ENCODE data around the gene RFTN2. TPM values are rescaled to one million over a fixed set of nuclear protein-coding genes. Genes with fewer than 3 reads are reported as not detected.

RFTN2 gene
- total RNA-seq, 2 experiments from 2014 or later, result not detected

DNA sequence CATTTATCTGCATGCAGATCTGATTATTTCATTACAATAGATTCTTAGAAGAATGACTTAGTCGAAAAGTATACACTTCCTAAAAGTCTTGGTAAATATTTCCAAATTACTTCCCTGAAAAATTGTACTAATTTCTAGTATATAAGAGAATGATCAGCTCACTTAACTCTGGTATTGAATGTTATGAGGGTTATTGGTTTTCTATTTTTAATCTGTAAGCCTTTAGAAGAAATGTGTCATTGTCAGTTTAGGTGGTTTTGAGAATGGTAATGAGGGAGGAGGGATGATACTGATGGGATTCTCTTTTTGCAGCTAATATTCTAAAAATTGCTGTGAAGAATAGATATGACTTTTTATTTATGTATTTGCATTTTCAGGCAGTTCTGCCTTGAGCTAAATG, 135.7 kb downstream of the RFTN2 start:
- H3K36me3 Mint-ChIP-seq (ENCODE audit: low read depth), result peaks cover 46% of the 10 kb centered on the region
- H3K4me3 Mint-ChIP-seq, result no peak overlapping the region
- peak overlapping the region; percentile 56 for H3K27ac Mint-ChIP-seq
- DNase-seq, result no peak
- ATAC-seq, result no peak
- no peaks in the 10 kb centered on the region for H3K9me3 Mint-ChIP-seq
- ChIA-PET POLR2A (interaction anchor here (1.2 kb wide), 1 partner anchor 14 kb away, joined by 3 read pairs; no protein-coding TSS in a partner anchor), CTCF (interaction anchor here (0.6 kb wide), 1 partner anchor 1108 kb away, joined by 3 read pairs; no protein-coding TSS in a partner anchor)
- intact Hi-C loops (cut with micrococcal nuclease), result no loop called here
- H3K4me1 Mint-ChIP-seq (ENCODE audit: low read depth), result peaks cover 19% of the 10 kb centered on the region
- TF ChIP-seq, protein P1, sequence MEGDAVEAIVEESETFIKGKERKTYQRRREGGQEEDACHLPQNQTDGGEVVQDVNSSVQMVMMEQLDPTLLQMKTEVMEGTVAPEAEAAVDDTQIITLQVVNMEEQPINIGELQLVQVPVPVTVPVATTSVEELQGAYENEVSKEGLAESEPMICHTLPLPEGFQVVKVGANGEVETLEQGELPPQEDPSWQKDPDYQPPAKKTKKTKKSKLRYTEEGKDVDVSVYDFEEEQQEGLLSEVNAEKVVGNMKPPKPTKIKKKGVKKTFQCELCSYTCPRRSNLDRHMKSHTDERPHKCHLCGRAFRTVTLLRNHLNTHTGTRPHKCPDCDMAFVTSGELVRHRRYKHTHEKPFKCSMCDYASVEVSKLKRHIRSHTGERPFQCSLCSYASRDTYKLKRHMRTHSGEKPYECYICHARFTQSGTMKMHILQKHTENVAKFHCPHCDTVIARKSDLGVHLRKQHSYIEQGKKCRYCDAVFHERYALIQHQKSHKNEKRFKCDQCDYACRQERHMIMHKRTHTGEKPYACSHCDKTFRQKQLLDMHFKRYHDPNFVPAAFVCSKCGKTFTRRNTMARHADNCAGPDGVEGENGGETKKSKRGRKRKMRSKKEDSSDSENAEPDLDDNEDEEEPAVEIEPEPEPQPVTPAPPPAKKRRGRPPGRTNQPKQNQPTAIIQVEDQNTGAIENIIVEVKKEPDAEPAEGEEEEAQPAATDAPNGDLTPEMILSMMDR (IDR thresholded peaks at IDR 0.05), result no peak
- H3K27me3 Mint-ChIP-seq, result no peaks in the 10 kb centered on the region

DNA sequence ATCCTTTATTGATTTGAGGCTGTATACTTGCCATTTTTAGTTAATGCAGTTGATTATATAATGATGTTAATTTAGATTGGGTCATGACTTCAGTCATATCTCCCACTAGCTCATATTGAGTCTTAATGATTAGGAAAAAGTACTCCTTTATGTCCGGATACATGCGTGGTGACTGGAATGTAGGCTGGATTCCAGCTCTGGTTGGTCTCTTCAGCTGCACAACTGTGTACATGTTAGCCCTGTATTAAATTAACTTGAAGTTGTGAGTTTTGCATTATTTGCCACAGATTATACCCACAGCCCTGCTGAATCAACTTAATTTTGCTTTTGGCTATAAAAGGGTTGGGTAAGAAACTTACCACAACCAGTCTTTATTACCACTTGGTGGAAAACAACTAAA, 137.0 kb downstream of the RFTN2 start:
- Mint-ChIP-seq H3K4me1 (ENCODE audit: low read depth) (peaks cover 29% of the 10 kb centered on the region), H3K27ac (peak overlapping the region; percentile 20), H3K9me3 (no peaks in the 10 kb centered on the region), H3K36me3 (ENCODE audit: low read depth) (peaks cover 48% of the 10 kb centered on the region), H3K4me3 (no peak overlapping the region), H3K27me3 (no peaks in the 10 kb centered on the region)
- ChIA-PET POLR2A (no interaction called here), CTCF (no interaction called here)
- DNase-seq (no peak), ATAC-seq (no peak)
- intact Hi-C loops (cut with micrococcal nuclease), result no loop called here
- TF ChIP-seq, protein P1 (IDR thresholded peaks at IDR 0.05), result no peak

Other genes starting within 250 kb of the RFTN2 start
- gene SF3B1, start 240.6 kb downstream of the RFTN2 start, total RNA-seq, result 100 to 1,000 TPM; 235 to 253 TPM
- 10 to 100 TPM; 14.0 to 14.6 TPM for gene COQ10B, start 222.0 kb downstream of the RFTN2 start, total RNA-seq
- gene HSPD1, start 175.7 kb downstream of the RFTN2 start, total RNA-seq, result 1,000 to 10,000 TPM; 1,034 to 1,051 TPM
- gene HSPE1, start 175.2 kb downstream of the RFTN2 start, total RNA-seq, result 100 to 1,000 TPM; 345 to 356 TPM
- 10 to 100 TPM; 15.1 to 15.9 TPM for gene MOB4, start 159.5 kb downstream of the RFTN2 start, total RNA-seq
- 10 to 100 TPM; 15.3 to 16.7 TPM for gene MARS2, start 29.8 kb upstream of the RFTN2 start, total RNA-seq
- gene BOLL, start 109.7 kb upstream of the RFTN2 start, total RNA-seq, result not detected
- gene PLCL1, start 129.0 kb upstream of the RFTN2 start, total RNA-seq, result under 1 TPM; 0.68 to 0.69 TPM

Data from activated CD8-positive, alpha-beta T cell treated with anti-CD3 and anti-CD28 coated beads for 36 hours (primary cell).